NOMO-1 (cell line): ENCODE measurements around the gene SOX6.
A peak's percentile ranks its signal among the peaks of the same experiment; 100 is the strongest.

ENCODE experiments used
- DNase-seq, 2 experiments: peaks; one replicate each; lab custom pipeline; 2025; ENCODE audit not compliant: unreplicated experiment in 2 of 2; lab: John Stamatoyannopoulos, UW

The SOX6 gene

DNA sequence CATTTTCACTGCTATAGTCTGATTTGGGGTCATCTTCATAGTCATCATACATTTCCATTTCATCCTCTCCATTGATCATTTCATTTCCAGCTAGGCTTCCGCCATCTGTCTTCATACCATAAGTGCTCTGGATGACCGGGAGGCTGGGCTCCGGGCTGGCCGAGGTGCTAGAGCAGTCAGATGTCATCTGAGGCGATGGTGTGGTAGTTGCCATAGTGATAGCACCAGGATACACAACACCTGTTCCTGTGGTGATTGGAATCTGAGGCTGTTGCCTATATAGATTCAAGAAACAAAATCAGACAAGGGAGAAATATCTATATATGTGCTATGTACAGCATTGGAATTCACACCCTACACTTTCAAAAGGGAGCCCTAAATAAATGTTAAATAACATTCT is 383.5 kb downstream of the SOX6 start:
- DNase-seq, result no peak

DNA sequence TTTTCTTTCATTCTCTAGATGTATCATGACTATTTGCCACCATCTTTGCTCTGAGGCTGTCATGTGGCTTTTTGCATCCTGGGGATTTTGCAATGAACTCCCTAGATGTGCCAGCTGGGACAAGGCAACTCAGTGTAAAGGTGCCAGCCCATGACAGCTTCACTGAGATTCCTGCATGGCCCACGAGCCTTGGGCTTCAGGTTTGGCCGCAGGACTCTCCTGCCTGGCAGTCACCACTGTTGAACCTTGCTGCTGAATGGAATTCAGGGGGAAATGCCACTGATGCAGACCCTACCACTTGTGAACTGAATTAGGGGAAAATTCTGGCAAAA is 385.2 kb downstream of the SOX6 start:
- no peak for DNase-seq

DNA sequence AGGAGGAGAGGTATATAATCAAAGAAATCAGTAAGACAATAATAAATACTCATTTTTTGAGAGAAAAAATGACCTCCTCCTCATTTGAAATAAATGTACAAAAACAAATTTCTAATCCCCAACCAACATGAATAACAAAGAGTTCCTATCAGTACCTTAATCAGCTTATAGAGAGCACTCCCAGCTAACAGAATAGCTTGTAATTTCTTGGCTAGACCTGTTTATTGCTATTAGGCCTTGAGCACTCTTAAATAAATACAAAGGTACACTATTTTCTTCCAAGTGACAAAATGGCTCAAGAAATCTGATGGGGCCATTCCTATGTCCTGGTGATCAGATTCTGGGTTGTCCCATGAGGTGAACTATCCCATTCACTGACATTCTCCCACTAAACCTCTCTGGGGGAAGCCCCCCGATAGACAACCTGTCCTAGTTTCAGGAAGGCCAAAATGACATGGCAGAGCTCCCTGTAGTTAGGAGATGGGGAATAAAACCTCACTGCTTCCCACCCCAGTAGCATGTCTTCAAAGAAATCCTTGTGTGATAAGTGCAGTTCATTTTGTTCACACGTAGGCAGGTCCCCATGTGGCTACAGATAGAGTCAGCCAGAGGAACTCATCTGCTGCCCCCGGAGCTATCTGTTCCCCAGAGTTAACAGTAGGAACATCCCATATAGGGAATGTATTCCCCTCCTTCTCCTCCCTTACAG is 385.7 kb downstream of the SOX6 start:
- no peak for DNase-seq

DNA sequence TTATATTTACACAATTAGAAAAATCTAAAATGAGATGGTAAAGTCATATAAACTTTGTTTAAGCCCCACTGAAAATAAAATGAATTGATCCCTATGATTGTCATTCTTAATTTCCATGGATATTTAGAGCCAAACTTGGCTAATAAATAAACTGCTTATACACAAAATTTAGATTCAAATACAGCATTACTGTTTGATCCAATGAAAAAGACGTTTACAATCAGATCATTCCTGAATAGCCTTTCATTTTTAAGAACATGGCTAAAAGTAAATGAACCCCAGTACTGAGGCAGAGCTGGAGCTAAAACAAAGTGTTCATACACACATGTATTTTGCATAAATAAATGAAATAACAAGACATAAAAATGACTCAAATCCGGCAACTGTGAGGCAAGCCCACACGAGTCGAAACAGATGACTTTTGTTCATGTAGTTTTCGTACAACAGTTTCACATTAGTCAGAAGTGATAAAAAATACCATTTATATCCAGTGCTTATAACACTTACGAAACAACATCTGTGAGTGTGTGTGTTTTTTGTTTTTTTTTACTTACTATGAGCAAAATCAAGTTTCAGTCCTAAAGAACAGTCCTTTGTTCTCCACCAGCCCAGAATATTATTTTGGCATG is 386.5 kb downstream of the SOX6 start:
- no peak for DNase-seq

DNA sequence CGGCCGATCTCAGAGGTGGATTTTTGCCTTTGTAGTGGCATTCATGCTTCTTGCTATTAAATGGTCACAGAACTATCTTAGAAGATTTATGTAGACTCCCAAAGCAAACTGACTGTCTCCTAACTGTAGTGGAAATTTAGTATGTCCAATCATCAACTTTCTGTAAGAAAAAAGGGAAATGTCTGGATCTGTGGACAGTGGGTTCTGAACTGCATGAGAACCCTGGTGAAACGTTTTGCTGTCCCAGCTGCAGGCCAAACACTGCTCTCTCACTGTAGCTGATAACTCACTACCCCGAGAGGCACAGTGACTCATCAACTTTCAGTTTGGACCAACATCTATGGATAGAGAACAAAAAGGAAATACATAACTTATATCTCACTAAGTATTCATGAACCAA is 387.1 kb downstream of the SOX6 start:
- peak in 1 of 2 experiments; percentile 44 for DNase-seq

DNA sequence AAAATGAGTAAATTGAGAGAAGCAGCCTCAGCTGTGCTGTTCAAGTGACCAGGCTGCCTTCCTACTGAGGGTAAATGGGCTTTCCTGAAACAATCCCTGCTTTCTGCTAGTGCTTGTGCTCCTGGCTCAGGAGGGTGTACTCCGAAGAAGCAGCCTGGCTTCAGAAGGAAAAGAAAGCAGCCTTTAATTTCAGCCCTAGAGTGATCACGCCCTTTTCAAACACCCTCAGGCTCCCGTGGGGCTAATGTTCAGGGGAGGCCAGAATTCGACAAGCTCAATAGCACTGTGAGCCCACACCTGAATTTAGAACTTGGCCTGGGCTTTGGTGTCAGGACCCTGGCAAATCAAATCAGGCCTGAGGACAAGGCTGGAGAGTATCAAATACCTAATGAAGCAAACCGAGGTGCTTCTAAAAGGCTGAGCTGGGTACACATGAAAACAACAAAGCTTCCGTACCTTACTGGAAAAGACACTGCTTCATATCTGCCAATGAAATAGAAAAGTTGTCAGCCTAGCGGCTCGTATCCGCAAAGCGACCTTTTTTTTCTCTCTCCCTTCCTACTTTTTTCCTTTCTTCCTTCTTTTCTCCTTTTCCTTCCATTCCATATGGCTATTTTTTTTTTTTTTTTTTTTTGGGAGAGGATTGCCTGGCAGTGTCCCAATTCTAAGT is 387.8 kb downstream of the SOX6 start:
- DNase-seq, result no peak

DNA sequence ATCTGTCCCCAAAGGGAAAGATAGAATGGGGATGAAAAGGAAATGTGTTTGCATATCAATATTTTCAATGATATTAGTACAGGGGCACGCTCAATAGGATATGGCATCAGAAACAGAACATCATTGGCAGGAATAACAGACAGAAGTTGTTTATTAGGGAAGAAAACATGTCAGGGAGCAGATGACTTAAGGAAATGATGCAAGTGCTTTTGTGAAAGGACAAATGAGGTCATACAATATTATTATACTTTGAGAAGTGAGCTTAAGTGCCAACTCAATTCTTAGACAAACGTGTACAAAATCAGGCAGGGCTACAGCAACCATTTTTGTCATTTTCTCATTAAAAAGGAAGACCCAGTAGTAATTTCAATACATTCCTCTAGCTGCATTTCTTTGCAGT is 388.4 kb downstream of the SOX6 start:
- DNase-seq, result no peak

DNA sequence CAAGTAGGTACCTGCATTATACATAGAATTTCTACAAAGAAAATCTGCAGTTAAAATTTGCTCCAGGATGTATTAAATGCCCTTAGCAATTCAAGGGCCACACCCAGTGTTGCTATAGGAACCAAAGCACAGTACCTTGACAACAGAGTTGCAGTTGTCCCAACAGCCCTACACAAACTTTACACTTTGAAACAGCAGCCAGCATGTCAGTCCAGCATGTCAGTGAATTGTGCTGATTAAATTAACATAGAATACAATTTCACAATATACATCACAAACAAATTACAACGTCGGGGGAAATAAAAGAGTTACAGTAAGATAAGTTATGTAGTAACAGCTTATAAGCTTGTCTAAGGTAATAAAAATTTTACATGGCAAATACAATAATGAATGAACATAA is 389.2 kb downstream of the SOX6 start:
- DNase-seq, result no peak

DNA sequence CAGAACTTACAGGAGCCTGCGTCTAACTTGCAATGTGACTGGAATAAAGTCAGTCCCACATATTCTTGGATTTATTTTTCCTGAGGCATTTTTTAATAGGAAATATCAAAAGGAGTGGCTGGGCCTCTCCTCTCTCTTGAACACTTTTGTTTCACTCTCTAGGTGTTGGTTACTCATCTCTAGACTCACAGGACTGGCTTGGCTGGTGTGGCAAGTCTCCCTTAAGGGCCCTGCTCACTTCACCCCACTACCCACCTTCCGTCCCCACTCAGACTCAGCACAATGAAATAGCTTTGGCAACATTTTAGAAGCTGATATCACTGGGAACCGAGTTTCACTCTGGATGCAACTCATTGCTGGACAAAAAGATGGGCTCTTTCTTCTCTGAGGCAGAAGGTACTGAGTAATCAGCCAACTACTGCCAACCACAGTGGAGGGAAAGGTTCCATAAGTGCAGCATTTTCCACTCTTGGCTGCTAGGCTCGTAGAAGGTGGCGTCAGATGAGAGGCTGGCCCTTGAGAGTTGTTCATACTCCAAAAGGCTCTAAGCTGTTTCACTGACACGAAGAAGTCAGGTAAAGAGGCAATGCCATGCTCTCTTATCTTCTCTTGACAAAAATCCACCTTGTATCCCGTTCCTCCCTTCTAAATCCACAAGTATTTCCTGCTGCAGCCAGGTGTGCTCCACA is 390.6 kb downstream of the SOX6 start:
- DNase-seq, result no peak

DNA sequence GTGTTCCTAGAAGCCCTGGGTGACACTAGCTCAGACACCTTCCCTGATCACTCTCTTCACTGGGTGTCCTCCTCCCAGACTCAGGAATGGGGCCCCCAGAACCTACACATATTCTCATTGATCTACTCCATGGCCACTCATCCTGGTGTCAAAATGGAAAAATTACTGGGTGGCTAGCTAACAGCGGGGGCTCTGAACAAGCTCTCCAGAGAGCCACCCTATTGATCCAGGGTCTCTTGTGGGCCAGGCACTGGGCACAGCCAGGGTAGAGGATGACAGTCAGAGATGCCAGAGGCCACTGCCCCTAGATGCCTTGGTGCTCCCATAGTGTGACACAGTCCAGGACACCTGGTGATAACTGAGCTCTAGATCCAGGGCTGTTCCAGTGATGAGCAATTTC is 393.1 kb downstream of the SOX6 start:
- DNase-seq, result no peak

DNA sequence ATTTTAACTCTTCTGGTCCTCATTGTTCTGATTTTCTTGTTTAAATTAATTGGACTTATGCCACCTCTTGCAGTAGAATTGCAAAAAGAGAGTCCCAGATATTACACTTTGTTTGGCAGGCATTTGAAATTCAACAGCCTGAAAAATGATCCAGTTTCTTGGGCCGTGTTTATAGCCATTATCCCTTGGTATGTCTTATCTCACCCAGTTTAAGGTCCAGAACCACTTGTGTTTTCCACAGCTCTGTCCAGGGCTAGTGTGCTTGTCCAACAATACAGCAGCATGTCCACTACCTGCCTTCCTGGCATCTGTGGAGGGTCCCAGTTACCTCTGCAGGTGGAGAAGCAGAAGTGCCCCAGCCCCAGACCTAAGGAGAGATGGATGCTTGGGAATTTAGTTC is 397.4 kb downstream of the SOX6 start:
- no peak for DNase-seq

DNA sequence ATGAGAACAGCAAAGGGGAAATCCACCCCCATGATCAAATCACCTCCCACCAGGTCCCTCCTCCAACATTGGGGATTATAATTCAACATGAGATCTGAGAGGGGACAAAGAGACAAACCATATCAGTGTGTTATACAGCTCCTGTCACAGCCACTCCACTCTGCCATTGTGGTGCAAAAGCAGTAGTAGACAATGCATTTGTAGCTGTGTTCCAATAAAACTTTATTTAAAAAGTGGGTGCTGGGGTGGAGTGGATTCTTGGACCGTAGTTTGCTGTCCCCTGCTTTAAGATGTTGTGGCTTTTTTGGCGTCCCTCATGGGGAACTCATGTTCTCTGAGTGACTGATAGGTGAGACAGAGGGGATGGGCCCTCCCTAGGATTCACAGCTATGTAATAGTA is 399.1 kb downstream of the SOX6 start:
- no peak for DNase-seq

DNA sequence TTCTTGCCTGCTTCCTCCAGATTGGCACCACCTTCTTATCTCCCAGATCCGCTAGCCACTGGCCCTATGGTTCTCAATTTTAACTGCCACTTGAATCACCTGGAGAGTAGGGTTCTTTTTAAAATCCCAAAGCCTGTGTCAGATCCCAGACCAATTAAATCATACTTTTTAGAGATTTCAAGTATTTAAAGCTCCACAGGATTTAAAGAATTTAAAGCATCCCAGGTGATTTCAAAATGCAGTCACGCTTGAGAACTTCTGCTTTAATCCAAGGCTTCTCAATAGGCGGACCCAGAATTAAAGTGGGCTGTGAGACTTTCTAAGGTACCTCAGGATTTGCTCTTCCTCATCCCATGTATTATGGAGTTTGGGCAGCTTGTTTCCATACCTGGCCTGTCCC is 400.0 kb downstream of the SOX6 start:
- DNase-seq, result no peak

DNA sequence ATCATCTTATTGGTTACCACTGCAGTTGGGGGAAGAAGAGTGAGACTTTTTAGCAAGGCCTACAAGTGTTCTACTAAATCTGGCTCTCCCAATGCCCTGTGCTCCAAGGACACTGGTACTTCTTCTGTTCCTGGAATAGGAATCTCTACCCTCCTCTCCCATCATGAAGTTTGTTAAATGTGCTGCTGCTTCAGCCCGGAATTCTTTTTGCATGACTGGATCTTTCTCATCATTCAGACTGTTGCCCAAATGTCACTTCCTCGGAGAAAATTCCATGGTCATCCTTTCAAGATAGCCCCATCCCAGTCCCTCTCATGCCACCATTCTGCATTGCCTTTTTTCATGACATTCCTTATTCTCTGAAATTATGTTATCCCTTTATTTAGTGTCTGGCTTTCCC is 400.8 kb downstream of the SOX6 start:
- DNase-seq, result no peak

DNA sequence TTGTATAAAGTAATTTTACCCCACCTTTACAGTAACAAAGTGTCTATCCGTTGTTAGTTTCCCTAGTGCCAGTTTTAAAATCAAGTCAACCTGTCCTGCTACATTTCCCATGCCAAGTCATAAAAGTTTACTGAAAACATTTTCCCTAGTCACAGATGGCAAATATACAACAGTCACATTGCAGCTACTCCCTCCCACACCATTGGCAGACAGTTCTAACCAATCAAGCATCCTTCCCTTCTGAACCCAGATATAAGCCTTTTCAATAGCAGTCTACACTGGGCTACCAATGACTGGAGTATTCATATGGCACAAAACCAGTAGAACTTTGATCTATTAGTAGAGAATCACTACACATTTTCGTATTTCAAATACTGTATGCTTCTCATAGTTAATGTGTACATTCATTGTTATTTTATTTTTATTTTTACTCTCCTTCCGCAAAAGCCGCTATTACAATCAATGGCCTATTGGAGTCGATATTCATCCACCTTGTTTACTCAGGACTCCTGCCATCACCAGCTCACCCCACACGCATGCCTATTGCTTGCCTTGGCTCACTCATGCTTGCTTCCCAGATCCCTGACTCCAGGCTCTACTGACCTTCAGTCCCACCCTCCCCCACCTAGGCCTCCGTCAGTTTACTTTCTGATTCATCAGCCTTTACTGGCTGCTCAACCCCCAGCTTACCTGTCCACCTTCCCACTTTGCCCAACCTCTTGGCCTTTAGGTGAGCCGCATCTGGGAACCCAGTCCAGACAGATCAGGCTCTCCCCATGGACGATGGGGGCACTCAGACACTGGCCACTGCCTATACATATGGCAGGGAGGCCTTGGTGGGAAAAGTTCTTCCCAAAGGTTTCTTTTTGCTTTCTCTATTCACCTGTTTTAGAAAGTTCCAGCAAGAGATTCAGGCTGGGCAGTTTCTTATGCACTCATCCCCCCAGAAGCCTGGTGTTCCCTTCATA is 408.4 kb downstream of the SOX6 start:
- no peak for DNase-seq

DNA sequence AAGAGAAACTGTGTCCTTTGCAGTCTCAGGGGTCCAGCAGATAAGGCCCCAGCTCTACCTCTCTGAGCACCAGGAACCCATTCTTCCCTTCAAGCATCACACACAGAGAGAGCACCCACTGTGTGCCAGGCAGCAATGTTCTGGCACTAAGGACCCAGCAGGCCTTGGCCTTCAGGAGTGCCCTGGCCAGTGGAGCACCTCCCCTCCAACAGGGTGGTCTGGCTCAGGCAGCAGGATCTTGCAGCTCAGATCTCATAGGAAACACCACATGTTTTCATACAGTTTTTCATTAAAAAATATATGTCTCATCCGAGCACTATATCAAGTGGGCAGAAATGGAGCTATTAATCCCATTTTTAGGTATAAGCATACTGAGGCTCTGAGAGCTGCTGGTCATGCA is 410.6 kb downstream of the SOX6 start:
- DNase-seq, result no peak

DNA sequence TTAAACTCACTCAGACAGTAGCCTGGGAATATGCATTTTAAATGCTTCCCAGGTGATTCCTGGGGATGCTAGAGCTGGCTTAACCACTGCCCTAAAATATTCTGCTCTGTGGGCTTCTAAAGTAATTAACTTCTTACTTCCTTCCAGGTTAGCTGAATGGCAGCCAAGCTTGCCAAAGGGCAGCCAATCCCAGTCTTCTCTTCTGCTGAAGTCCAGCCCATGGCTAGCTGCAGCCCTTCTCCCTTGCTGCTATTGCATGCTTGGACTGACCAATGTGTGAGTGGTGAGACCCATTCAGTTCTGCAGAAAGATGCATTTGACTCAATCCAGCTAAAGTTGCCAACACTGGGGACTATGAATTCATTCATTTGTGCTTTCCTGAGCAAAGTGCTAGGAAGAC is 411.9 kb downstream of the SOX6 start:
- no peak for DNase-seq

DNA sequence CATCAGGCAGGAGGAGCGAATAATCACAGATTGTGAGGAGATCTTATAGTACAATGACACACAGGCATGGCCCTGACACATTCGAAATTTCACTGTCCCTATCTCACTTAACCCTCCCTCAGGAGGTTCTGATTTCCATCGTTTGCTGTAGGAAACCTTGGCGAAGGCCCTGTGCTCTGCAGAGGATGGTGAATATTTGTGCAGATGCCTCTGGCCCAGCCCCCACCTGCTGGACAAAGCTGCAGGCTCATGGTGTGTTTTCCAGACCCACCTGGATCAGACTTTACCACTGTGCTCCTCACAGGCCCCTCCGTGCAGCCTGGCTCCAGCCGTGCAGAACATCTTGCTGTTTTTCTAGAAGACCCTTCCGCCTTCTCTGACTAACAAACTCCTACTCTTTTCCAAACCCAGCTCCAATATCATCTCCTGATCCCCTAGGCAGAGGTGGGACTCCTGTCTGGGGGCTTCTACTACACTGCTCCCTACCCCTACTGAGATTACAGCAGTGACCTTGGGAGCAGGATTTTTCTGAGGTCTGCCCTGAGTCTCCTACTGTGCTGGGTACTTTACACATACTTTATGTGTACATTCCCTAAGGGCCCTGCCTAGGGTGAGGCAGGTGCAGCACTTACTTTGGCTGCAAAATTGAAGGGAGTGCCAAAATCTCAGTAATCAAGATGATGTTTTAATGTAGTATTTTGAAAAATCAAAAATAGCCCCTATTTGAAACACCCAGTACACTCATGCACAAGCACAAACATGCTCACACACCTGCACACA is 412.7 kb downstream of the SOX6 start:
- DNase-seq, result no peak

DNA sequence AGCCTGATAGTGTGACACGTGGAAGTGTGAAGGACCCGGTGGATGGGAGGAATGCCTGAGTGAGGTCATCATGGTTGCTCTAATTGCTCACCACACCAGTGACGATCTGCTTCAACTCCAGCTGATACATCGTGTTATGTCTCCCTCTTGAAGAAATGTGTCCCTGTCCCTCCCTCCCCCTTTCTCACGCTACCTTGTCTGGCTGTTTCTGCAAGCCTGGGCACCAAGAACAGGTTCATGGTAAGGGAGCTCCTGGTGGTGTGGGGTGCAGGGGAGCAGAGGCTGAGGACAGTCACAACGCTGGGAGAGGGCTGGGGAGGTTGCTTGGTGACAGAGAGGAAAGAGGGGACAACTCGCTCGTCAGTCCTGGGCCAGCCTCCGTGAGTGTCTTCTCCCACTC is 413.4 kb downstream of the SOX6 start:
- no peak for DNase-seq

DNA sequence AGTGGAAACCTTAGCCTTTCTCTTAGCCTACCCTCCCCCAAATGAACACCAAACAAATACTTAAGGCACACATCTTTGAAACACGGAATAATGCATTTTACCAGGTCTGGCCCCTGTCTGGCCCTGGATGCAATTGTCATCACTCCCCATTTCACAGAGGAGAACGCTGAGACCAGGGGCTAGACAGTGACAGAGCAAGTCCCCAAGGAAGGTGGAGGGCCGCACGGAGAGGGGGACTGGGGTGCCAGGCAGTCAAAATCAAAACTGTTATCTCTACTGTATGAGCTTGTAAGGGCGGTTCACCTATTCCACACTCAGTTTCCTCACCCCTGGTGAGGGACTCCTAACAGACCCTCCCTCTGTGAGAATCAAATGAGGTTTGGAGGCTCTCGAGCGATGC is 414.2 kb downstream of the SOX6 start:
- no peak for DNase-seq
